Uterus (tissue), 2 donors: ENCODE data around the gene ATG5.

Source experiments
- POLR2A ChIP-seq, 2 donors: fragments of 450-650 bp; IDR thresholded peaks; one replicate each; pipeline ENCODE4 v1.6.1; 2016; ENCODE audit warnings: antibody characterized with exemption in 2 of 2, mild to moderate bottlenecking in 1 of 2, moderate library complexity in 1 of 2
- TF ChIP-seq, protein P1 (sequence below), 4 experiments: fragments of 200-600 bp in 2 of 4; fragments of 450-650 bp in 2 of 4; sonication (generic) in 2 of 4; IDR thresholded peaks; one replicate each; pipeline ENCODE4 v1.5.1; 2016 to 2019; ENCODE audit warnings: antibody characterized with exemption in 4 of 4, mild to moderate bottlenecking in 2 of 4, moderate library complexity in 1 of 4

DNA sequence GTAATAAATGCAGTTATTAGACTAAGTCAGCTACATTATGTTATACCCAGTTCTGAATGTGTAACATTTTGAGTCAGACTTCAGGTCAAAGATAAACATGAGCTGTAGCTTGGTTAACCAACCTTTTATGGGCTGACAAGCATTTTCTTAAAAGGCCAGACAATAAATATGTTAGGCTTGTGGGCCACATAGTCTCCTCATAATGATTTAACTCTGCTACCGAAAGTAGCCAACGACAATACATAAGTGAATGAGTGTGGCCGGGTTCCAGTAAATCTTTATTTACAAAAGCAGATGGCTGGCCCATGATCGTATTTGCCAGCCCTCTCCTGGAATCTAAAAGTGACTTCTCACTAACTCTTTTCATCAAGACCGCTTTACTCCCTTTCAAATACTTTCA lies 49.9 kb downstream of the ATG5 start:
- TF ChIP-seq, protein P1, sequence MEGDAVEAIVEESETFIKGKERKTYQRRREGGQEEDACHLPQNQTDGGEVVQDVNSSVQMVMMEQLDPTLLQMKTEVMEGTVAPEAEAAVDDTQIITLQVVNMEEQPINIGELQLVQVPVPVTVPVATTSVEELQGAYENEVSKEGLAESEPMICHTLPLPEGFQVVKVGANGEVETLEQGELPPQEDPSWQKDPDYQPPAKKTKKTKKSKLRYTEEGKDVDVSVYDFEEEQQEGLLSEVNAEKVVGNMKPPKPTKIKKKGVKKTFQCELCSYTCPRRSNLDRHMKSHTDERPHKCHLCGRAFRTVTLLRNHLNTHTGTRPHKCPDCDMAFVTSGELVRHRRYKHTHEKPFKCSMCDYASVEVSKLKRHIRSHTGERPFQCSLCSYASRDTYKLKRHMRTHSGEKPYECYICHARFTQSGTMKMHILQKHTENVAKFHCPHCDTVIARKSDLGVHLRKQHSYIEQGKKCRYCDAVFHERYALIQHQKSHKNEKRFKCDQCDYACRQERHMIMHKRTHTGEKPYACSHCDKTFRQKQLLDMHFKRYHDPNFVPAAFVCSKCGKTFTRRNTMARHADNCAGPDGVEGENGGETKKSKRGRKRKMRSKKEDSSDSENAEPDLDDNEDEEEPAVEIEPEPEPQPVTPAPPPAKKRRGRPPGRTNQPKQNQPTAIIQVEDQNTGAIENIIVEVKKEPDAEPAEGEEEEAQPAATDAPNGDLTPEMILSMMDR (IDR thresholded peaks at IDR 0.05): no peak
- TF ChIP-seq POLR2A (IDR thresholded peaks at IDR 0.05): no peak
